H7 (cell line): ENCODE data around the gene SIL1. TPM values are rescaled to one million over a fixed set of nuclear protein-coding genes. Genes with fewer than 3 reads are reported as not detected.
A peak's percentile ranks its signal among the peaks of the same experiment; 100 is the strongest.
"Not testable (repeated sequence)": the region's sequence is repeated elsewhere in the genome, so short reads cannot be mapped to it uniquely, and the experiment has no call there.

Experiments
- DNase-seq: peaks from one replicate; pipeline ENCODE4 v3.0.0; 2012
- H3K27me3 ChIP-seq: 2 replicates; pipeline ENCODE4 v1.6.0; 2011; ENCODE audit warnings: mild to moderate bottlenecking, low read length; ENCODE audit not compliant: control insufficient read depth, insufficient read depth
- H3K36me3 ChIP-seq: replicated peaks from 2 replicates; pipeline ENCODE4 v1.5.1; 2011; ENCODE audit warnings: low read length; ENCODE audit not compliant: control insufficient read depth, insufficient read depth
- H3K4me3 ChIP-seq: 2 replicates; pipeline ENCODE4 v1.5.1; 2011; ENCODE audit warnings: low read depth, mild to moderate bottlenecking, control low read depth, low read length, moderate library complexity; ENCODE audit not compliant: insufficient read depth
- total RNA-seq: library from RNA; depleted of rRNA; stranded (reverse); fragments of >200 nt; shearing (Covaris generic); gene quantifications from 2 replicates; pipeline ENCODE4 v1.2.3, GENCODE V29; 2014

SIL1 gene
- total RNA-seq, 1 experiment from 2014 or later = 14.8 TPM

DNA sequence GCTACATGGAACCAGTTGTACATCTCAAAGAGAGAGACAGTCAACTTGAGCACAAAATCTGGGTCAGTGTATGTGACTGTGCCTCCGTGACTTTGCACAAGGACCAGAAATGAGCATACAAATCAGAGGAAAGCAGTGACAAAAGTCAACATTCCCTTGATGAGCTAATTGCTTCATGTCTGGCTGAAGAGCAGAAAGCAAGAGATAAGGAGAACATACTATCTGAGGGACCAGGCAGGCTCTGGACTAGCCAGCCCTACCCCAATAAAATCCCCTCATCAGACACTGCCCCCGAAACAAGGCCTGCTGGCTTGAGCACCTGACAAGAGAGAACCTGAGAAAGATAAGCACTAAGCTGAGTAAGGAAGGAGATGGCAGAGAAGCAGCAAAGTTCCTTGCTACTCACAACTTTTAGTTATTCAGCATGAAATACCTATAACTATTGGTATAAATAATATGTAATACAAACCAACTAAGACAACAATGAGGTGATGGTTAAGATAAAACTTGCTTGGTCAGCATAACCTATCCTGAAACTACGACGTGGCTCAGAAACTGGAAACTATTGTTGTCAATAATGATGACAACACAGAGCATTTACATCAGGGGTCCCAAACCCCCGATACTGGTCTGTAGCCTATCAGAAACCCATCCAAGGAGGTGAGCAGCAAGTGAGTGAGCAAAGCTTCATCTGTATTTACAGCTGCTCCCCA, 9.5 kb downstream of the SIL1 start:
- no peak for DNase-seq
- H3K4me3 ChIP-seq = no peak overlapping the region
- H3K27me3 ChIP-seq = no peaks in the 10 kb centered on the region
- H3K36me3 ChIP-seq = no peaks in the 10 kb centered on the region

GRCh38 chr5:139186752-139187326, 11.3 kb downstream of the SIL1 start:
- Histone ChIP-seq H3K27me3 (no peaks in the 10 kb centered on the region), H3K36me3 (no peaks in the 10 kb centered on the region), H3K4me3 (no peak overlapping the region)
- no peak for DNase-seq

- H3K27me3 ChIP-seq = no peaks in the 10 kb centered on the region
- no peak for DNase-seq
- H3K36me3 ChIP-seq = no peaks in the 10 kb centered on the region
- no peak overlapping the region for H3K4me3 ChIP-seq
Measured at GRCh38 chr5:139186261-139186660, 11.9 kb downstream of the SIL1 start.

DNA sequence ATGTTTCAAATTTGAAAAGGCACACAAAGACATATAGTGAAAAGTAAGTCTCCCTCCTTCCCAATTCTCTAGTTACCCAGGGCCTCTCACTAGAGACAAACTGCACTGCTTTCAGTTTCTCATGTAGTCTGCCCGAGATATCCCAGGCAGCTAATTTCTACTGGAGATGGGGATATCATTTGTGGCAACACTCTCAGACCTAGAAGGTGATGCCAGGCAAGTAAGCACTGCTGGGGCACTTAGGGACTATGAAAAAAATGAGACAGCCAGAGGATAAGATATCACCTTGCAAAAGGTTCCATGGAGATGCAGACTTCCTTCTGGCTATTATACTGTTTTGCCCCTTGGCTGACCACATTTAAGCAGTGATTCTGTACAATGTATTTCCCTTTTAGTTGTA, 12.6 kb downstream of the SIL1 start:
- no peaks in the 10 kb centered on the region for H3K27me3 ChIP-seq
- H3K36me3 ChIP-seq = no peaks in the 10 kb centered on the region
- DNase-seq = no peak
- no peak overlapping the region for H3K4me3 ChIP-seq

- Histone ChIP-seq H3K36me3 (no peaks in the 10 kb centered on the region), H3K4me3 (no peak overlapping the region), H3K27me3 (no peaks in the 10 kb centered on the region)
- no peak for DNase-seq
Measured at GRCh38 chr5:139183502-139183901, 14.7 kb downstream of the SIL1 start.

GRCh38 chr5:139182528-139183296, 15.5 kb downstream of the SIL1 start:
- Histone ChIP-seq H3K36me3 (no peaks in the 10 kb centered on the region), H3K4me3 (no peak overlapping the region), H3K27me3 (no peaks in the 10 kb centered on the region)
- no peak for DNase-seq

DNA sequence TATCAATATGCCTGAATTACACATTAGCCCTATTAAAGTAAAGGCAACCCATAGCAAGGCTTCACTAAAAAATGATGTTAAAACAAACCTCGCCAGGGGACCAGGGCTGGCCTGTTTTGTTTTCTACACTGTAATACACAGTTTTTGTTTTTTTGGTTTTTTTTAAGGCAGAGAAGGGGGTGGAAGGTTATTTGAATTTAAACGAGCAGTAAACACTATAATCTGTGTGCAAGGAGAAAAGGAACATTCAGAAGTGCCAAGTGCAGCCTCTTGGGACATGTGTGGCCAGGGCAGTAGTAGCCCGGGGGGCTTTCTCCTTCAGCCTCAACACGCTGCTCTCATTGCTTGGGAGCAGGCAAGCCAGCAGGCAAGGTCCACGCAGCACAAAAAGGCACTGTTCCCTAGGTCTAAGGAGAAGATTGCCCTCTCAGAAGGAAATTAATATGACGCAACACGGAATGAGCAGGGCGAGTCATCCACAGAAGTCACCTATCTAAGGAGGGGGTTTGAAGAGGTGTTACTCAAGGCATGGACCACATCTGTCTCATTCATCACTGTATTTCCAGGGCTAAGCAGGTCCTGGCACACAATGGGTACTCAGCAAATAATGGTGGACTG, 16.2 kb downstream of the SIL1 start:
- DNase-seq = no peak
- H3K36me3 ChIP-seq = no peaks in the 10 kb centered on the region
- no peak overlapping the region for H3K4me3 ChIP-seq
- no peaks in the 10 kb centered on the region for H3K27me3 ChIP-seq

GRCh38 chr5:139181322-139181730, 16.8 kb downstream of the SIL1 start:
- Histone ChIP-seq H3K36me3 (no peaks in the 10 kb centered on the region), H3K27me3 (no peaks in the 10 kb centered on the region), H3K4me3 (no peak overlapping the region)
- no peak for DNase-seq

- DNase-seq = no peak
- no peaks in the 10 kb centered on the region for H3K36me3 ChIP-seq
- no peak overlapping the region for H3K4me3 ChIP-seq
- no peaks in the 10 kb centered on the region for H3K27me3 ChIP-seq
Measured at GRCh38 chr5:139180850-139181249, 17.3 kb downstream of the SIL1 start.

GRCh38 chr5:139179778-139180513, 18.2 kb downstream of the SIL1 start:
- not testable (repeated sequence) for H3K27me3 ChIP-seq, DNase-seq, H3K36me3 ChIP-seq, H3K4me3 ChIP-seq

- Histone ChIP-seq H3K36me3 (no peaks in the 10 kb centered on the region), H3K4me3 (no peak overlapping the region), H3K27me3 (no peaks in the 10 kb centered on the region)
- DNase-seq = peak; percentile 24
Measured at GRCh38 chr5:139178935-139179334, 19.2 kb downstream of the SIL1 start.

- DNase-seq = no peak
- H3K36me3 ChIP-seq = no peaks in the 10 kb centered on the region
- H3K27me3 ChIP-seq = no peaks in the 10 kb centered on the region
- no peak overlapping the region for H3K4me3 ChIP-seq
Measured at GRCh38 chr5:139178589-139178917, 19.6 kb downstream of the SIL1 start.

GRCh38 chr5:139177809-139178588, 20.2 kb downstream of the SIL1 start:
- no peak overlapping the region for H3K4me3 ChIP-seq
- no peaks in the 10 kb centered on the region for H3K36me3 ChIP-seq
- no peaks in the 10 kb centered on the region for H3K27me3 ChIP-seq
- DNase-seq = no peak

DNA sequence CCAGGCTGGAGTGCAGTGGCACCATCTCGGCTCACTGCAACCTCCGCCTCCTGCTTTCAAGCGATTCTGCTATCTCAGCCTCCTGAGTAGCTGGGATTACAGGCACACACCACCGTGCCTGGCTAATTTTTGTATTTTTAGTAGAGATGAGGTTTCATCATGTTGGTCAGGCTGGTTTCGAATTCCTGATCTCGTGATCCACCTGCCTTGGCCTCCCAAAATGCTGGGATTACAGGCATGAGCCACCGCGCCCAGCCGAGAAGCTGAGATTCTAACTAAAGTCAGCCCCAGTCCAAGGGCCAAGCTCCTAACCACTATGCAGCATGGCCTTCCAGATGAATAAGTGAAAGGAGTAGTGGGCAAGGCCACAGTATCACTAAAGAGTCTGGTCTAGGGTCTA, 20.9 kb downstream of the SIL1 start:
- H3K27me3 ChIP-seq, H3K4me3 ChIP-seq, H3K36me3 ChIP-seq, DNase-seq: not testable (repeated sequence)
